Activated naive CD8-positive, alpha-beta T cell treated with anti-CD3 and anti-CD28 coated beads, Interleukin-2, amount 10 ng/mL, durations not matched to agents 7 days and 5 days (primary cell): ENCODE measurements around the gene CDCP1. TPM values are rescaled to one million over a fixed set of nuclear protein-coding genes. Genes with fewer than 3 reads are reported as not detected.

ENCODE experiments used
- ATAC-seq: fragments of 150-1000 bp; cut with Tn5 transposase; one replicate; pipeline ENCODE4 v1.10.0; 2021; ENCODE audit warnings: low read depth, moderate library complexity
- POLR2A ChIA-PET: fragments of 350-600 bp; sonication (Branson Sonifier 250); formaldehyde crosslinking; loops from one replicate; lab custom pipeline; 2021; ENCODE audit warnings: antibody characterized with exemption; lab: Charles Lee
- DNase-seq: peaks from one replicate; pipeline ENCODE4 v3.0.0; 2021
- H3K27ac Mint-ChIP-seq: one replicate; pipeline ENCODE4 v1.8.0; 2022; ENCODE audit warnings: mild to moderate bottlenecking, mixed read lengths
- H3K27me3 Mint-ChIP-seq: one replicate; pipeline ENCODE4 v1.8.0; 2022; ENCODE audit warnings: mild to moderate bottlenecking, moderate library complexity, mixed read lengths
- H3K36me3 Mint-ChIP-seq: one replicate; pipeline ENCODE4 v1.8.0; 2021; ENCODE audit warnings: mild to moderate bottlenecking, mixed read lengths
- H3K4me1 Mint-ChIP-seq: one replicate; pipeline ENCODE4 v1.8.0; 2021; ENCODE audit warnings: mixed read lengths
- H3K4me3 Mint-ChIP-seq: one replicate; pipeline ENCODE4 v1.8.0; 2022; ENCODE audit warnings: mild to moderate bottlenecking, moderate library complexity, mixed read lengths
- H3K9me3 Mint-ChIP-seq: one replicate; pipeline ENCODE4 v1.8.0; 2021; ENCODE audit warnings: mixed read lengths
- total RNA-seq, 2 experiments: library from RNA; stranded (reverse); gene quantifications; one replicate each; pipeline ENCODE4 v1.2.3, GENCODE V29; 2021

Gene CDCP1
- total RNA-seq, 2 experiments from 2014 or later, result 7.1 to 8.7 TPM

DNA sequence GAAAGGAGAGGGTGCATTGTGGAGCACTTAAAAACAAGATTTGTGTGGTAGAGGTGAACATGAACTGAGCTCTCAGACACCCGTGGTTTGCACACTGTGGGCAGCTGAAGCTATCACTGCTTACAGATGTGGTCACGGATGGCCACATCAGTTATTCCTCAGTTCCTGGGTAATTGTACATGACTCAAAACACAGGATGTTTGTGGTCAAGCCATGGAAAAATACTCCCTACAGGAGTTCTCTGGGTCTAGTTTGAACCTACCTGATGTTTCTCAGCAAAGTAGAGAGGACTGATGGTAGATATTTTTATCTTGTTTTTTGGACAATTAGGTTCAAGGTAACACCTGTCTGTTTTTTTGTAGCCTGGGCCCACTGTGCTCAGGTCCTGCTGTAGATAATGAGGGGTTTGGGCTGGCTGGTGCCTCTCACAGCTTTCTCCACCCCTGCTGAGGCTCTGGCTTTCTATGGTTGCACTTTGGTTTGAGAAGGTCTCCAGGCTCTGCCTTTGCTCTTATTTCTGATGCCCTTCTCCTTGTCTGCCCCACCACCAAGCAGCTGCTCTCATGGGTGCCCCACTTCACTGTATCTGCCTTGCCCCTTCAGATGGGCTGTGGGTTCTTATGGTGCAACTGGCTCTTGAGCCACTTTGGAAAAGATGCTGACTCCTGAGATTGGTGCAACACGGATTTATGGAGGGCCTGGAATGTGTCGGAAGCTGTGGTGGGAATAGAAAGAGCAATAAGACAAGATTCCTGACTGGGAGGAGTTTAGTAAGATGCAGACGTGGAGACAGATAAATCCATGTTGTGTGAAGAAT is 40.1 kb downstream of the CDCP1 start:
- H3K36me3 Mint-ChIP-seq, result peaks cover 47% of the 10 kb centered on the region
- H3K27ac Mint-ChIP-seq, result peak overlapping the region; percentile 55
- ATAC-seq, result peak; percentile 76
- H3K4me3 Mint-ChIP-seq, result peak overlapping the region; percentile 23
- peak; percentile 83 for DNase-seq
- POLR2A ChIA-PET, result interaction anchor here (0.9 to 2.8 kb wide), 2 partner anchors 12 to 15 kb away, joined by 3 to 23 read pairs; no protein-coding TSS in a partner anchor
- H3K27me3 Mint-ChIP-seq, result peaks cover 17% of the 10 kb centered on the region
- H3K9me3 Mint-ChIP-seq, result peaks cover 7% of the 10 kb centered on the region
- H3K4me1 Mint-ChIP-seq, result peaks cover 59% of the 10 kb centered on the region

DNA sequence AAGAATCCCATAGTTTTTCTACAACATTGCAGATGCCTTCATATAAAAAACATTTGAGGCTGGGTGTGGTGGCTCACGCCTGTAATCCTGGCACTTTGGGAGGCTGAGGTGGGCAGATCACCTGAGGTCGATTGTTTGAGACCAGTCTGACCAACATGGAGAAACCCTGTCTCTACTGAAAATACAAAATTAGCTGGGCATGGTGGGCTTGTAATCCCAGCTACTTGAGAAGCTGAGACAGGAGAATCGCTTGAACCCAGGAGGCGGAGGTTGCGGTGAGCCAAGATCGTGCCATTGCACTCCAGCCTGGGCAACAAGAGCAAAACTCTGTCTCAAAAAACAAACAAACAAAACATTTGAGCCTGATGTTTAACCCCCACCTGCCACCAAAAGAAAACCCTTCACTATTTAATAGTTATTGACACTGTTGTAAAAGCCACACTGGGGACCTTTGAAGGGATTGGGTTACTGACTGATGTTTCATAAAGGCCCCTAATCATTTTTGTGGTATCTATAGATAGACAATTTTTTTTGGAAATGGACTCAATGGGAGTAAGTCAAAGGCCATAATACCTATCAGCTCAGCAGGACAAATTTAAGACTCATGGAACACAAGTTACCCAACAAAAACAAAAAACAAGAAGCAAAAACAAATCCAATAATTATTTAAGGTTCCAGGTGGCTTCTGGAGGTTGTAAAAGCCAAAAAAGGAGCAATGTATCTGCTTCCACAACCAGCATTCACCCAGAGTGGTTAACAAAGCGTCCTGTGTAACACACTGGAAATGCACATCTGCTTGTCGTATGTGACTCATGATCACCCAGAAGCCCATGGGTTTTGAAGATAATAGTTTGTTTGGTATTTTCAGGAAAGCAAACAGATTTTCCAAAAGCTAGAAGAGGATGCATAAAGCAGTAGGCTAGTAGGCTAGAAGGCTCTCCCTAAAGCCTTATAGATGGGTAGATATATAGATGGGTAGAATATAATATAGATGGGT is 41.2 kb downstream of the CDCP1 start:
- POLR2A ChIA-PET, result interaction anchor here (2.8 kb wide), 1 partner anchor 13 kb away, joined by 23 read pairs; no protein-coding TSS in a partner anchor
- no peak for DNase-seq
- peaks cover 7% of the 10 kb centered on the region for H3K9me3 Mint-ChIP-seq
- peaks cover 57% of the 10 kb centered on the region for H3K4me1 Mint-ChIP-seq
- H3K27ac Mint-ChIP-seq, result peak overlapping the region; percentile 55
- H3K27me3 Mint-ChIP-seq, result peaks cover 18% of the 10 kb centered on the region
- peak overlapping the region; percentile 23 for H3K4me3 Mint-ChIP-seq
- peaks cover 48% of the 10 kb centered on the region for H3K36me3 Mint-ChIP-seq
- peak; percentile 3 for ATAC-seq

DNA sequence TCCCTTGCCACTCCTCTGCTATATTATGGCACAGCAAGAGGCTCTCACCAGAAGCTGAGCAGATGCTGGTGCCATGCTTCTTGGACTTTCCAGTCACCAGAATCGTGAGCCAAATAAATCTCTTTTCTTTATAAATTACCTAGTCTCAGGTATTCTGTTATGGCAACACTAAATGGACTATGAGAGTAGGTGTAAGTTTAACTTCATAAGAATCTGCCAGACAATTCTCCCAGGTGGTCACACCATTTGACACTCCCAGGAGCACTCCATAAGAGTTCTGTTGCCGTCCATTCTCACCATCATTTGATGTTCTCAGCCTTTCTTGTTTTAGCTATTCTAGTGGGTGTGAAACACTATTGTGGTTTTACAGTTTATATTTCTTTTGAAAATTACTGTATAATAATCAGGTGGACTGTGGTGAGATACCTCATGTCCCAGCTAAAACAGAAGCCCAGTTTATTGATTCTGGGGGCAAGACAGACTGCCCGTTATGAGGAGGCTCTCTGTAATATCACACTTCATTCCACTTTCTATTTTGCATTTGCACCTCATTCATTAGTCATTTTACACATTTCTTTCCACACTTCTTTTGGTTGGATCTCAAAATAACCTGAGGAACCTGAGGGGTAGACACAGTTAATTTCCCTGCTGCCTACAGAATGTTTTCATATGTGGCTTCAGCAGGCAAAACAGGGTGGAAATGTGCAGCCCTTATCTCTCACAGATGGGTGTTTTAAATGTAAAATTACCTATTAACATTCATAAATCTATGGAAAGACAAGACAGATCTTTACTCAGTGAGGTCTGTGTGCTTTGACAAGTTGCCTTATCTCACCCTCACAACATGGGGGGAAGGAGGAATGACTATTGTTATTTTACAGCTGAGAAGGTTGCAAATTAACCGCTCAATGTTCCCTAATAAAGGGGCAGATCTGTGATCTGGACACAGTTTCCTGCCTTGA is 42.1 kb downstream of the CDCP1 start:
- Mint-ChIP-seq H3K4me3 (no peak overlapping the region), H3K27ac (no peak overlapping the region), H3K27me3 (peaks cover 28% of the 10 kb centered on the region), H3K9me3 (peaks cover 7% of the 10 kb centered on the region), H3K4me1 (peaks cover 47% of the 10 kb centered on the region), H3K36me3 (peaks cover 43% of the 10 kb centered on the region)
- ATAC-seq (no peak), DNase-seq (no peak)
- POLR2A ChIA-PET, result interaction anchor here (2.8 kb wide), 1 partner anchor 14 kb away, joined by 23 read pairs; no protein-coding TSS in a partner anchor

GRCh38 chr3:45103334-45103733 is 42.8 kb downstream of the CDCP1 start:
- no peak overlapping the region for H3K4me3 Mint-ChIP-seq
- peaks cover 41% of the 10 kb centered on the region for H3K36me3 Mint-ChIP-seq
- peaks cover 44% of the 10 kb centered on the region for H3K4me1 Mint-ChIP-seq
- no peak for DNase-seq
- H3K27ac Mint-ChIP-seq, result no peak overlapping the region
- H3K9me3 Mint-ChIP-seq, result peaks cover 7% of the 10 kb centered on the region
- H3K27me3 Mint-ChIP-seq, result peaks cover 33% of the 10 kb centered on the region
- POLR2A ChIA-PET, result no interaction called here
- ATAC-seq, result no peak

GRCh38 chr3:45100981-45101407 is 45.2 kb downstream of the CDCP1 start:
- peak; percentile 60 for ATAC-seq
- peak; percentile 44 for DNase-seq
- Mint-ChIP-seq H3K4me1 (peaks cover 27% of the 10 kb centered on the region), H3K36me3 (peaks cover 26% of the 10 kb centered on the region), H3K27ac (peak overlapping the region; percentile 30), H3K4me3 (peak overlapping the region; percentile 33), H3K9me3 (peaks cover 7% of the 10 kb centered on the region), H3K27me3 (peaks cover 40% of the 10 kb centered on the region)
- POLR2A ChIA-PET, result interaction anchor here (0.7 kb wide), 1 partner anchor 87 kb away, joined by 5 read pairs; no protein-coding TSS in a partner anchor

DNA sequence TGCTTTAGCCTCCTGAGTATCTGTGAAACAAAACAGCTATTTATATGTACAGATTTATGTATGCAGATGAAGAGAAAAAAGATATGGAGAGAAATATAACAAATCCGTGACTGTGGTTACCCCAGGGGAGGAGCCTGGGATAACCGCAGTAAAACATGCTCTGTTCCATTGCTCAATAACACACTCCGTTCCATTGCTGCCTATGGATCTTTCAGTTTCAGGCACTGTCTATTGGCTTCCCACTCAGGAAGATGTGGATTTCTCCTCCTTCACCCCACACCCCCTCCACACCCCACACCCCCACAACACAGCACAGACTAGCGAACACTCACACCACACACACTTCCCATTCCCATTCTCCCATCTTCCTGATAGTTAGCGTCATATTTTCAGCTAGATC is 47.9 kb downstream of the CDCP1 start:
- no peak for DNase-seq
- Mint-ChIP-seq H3K27ac (no peak overlapping the region), H3K36me3 (peaks cover 28% of the 10 kb centered on the region), H3K4me3 (no peak overlapping the region), H3K9me3 (peaks cover 5% of the 10 kb centered on the region), H3K27me3 (peaks cover 42% of the 10 kb centered on the region), H3K4me1 (peaks cover 20% of the 10 kb centered on the region)
- POLR2A ChIA-PET, result interaction anchor here (0.7 kb wide), 1 partner anchor 29 kb away, joined by 4 read pairs; no protein-coding TSS in a partner anchor
- ATAC-seq, result no peak

DNA sequence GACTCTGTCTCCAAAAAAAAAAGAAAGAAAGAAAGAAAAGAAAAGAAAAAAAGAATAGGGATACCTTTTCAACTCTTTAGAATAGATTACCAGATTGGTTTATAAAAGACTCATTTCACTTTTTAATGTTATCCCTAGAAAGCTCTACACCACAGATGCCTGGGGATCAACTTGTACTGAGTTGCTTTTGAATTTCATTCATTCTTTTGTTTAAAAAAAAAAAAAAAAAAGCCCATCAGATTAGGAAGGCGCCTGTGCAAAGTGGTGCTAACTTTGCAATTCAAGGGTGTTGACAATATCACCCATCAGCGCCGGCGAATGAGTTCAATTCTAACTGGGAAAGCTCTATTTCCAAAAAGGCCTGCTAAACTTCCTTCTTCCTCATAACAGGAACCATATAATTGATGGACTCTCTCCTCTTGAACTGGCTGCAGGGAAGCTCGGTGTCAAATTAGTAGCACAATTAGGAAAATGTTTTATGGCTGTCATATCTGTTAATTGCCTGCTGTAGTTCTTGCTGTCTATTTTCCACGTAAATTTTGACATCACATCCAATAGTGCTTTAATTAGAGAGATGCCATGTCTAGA is 48.8 kb downstream of the CDCP1 start:
- Mint-ChIP-seq H3K4me1 (peaks cover 16% of the 10 kb centered on the region), H3K36me3 (peaks cover 25% of the 10 kb centered on the region), H3K27me3 (peaks cover 45% of the 10 kb centered on the region), H3K4me3 (no peak overlapping the region), H3K9me3 (no peaks in the 10 kb centered on the region), H3K27ac (no peak overlapping the region)
- POLR2A ChIA-PET, result no interaction called here
- DNase-seq, result no peak
- no peak for ATAC-seq

GRCh38 chr3:45095916-45096526 is 50.2 kb downstream of the CDCP1 start:
- peaks cover 45% of the 10 kb centered on the region for H3K27me3 Mint-ChIP-seq
- DNase-seq (no peak), ATAC-seq (no peak)
- peaks cover 29% of the 10 kb centered on the region for H3K36me3 Mint-ChIP-seq
- H3K4me3 Mint-ChIP-seq, result no peak overlapping the region
- POLR2A ChIA-PET, result interaction anchor here (0.5 kb wide), 1 partner anchor 765 kb away, joined by 4 read pairs; no protein-coding TSS in a partner anchor
- H3K4me1 Mint-ChIP-seq, result peaks cover 12% of the 10 kb centered on the region
- H3K9me3 Mint-ChIP-seq, result no peaks in the 10 kb centered on the region
- no peak overlapping the region for H3K27ac Mint-ChIP-seq

DNA sequence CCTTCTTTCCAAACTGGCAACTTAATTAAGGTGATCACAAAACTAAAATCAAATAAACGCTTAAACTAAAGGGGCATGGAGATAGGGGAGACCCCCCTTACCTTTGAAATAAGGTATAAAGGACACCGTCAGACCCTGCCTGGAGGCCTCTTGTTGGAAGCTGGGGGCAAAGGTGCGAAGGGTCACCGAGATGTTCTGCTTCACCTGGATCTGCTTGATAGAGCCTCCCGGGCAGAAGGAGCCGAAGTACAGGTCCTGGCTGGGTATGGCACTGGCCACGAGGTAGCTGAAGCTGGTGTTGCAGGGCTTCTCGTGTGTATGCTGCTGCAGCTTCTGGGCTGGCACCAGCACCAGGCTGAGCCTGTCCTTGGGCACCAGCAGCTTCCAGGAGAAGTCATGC is 53.0 kb downstream of the CDCP1 start:
- Mint-ChIP-seq H3K27me3 (peaks cover 32% of the 10 kb centered on the region), H3K36me3 (peaks cover 38% of the 10 kb centered on the region), H3K4me3 (no peak overlapping the region), H3K27ac (no peak overlapping the region), H3K9me3 (no peaks in the 10 kb centered on the region), H3K4me1 (peaks cover 5% of the 10 kb centered on the region)
- no peak for ATAC-seq
- POLR2A ChIA-PET, result no interaction called here
- no peak for DNase-seq

- Mint-ChIP-seq H3K4me3 (no peak overlapping the region), H3K27me3 (peaks cover 27% of the 10 kb centered on the region), H3K4me1 (peaks cover 5% of the 10 kb centered on the region), H3K27ac (no peak overlapping the region), H3K9me3 (no peaks in the 10 kb centered on the region), H3K36me3 (peaks cover 38% of the 10 kb centered on the region)
- DNase-seq (no peak), ATAC-seq (no peak)
- POLR2A ChIA-PET, result no interaction called here
Observed at GRCh38 chr3:45092132-45093031, 53.8 kb downstream of the CDCP1 start.

DNA sequence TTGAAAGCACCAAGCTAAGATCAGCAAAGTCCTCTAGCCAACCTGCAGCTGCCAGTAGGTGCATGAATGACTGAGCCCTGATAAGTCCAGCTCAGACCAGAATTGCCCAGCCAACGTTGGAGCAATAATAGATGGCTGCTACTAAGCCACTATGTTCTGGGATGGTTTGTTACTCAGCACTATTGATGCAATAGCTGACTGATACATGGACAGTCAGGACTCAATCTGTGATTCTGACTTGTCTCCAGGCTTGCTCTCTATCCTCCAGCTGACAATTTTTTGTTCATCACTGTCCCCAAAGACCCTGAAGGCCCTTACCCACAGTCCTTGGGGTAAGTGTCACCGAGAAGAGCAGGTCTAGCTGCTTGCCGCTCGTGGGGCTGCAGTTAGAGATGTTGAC is 55.3 kb downstream of the CDCP1 start:
- no peak overlapping the region for H3K4me3 Mint-ChIP-seq
- POLR2A ChIA-PET, result interaction anchor here (1.3 kb wide), 1 partner anchor 27 kb away, joined by 3 read pairs; no protein-coding TSS in a partner anchor
- no peaks in the 10 kb centered on the region for H3K9me3 Mint-ChIP-seq
- peaks cover 23% of the 10 kb centered on the region for H3K27me3 Mint-ChIP-seq
- H3K27ac Mint-ChIP-seq, result no peak overlapping the region
- ATAC-seq (no peak), DNase-seq (no peak)
- peaks cover 48% of the 10 kb centered on the region for H3K36me3 Mint-ChIP-seq
- peaks cover 5% of the 10 kb centered on the region for H3K4me1 Mint-ChIP-seq
